ENCODE results near the gene TIMM50.
"Not testable (repeated sequence)": the region's sequence is repeated elsewhere in the genome, so short reads cannot be mapped to it uniquely, and the experiment has no call there.

GRCh38 chr19:39479319-39479801, 1.3 kb upstream of the TIMM50 start:
- TF ChIP-seq POLR2AphosphoS5, POLR2A, SPI1, TAF1, POU2F2 (IDR thresholded peaks at IDR 0.05; ENCODE audit: low read depth, low read length): not testable (repeated sequence)

Measured in GM12891 (cell line).